Astrocyte (in vitro differentiated cells and primary cell): ENCODE data around the gene DRD4. TPM values are rescaled to one million over a fixed set of nuclear protein-coding genes. Genes with fewer than 3 reads are reported as not detected.

Source experiments
- DNase-seq: peaks from one replicate; pipeline ENCODE4 v3.0.0-alpha.2; 2010; ENCODE audit warnings: low read depth
- FAIRE-seq: peaks from 2 replicates; lab custom pipeline; 2011; peaks lifted over from hg19 to GRCh38; lab: Jason Lieb, UNC
- H2AFZ ChIP-seq: 2 replicates; pipeline ENCODE4 v1.6.0; 2012; ENCODE audit warnings: low read depth, low read length, inconsistent platforms
- H3K27ac ChIP-seq: 2 replicates; pipeline ENCODE4 v1.5.1; 2011; ENCODE audit warnings: low read depth, low read length, inconsistent platforms
- H3K27me3 ChIP-seq: 2 replicates; pipeline ENCODE4 v1.6.0; 2011; ENCODE audit warnings: low read length, inconsistent platforms; ENCODE audit not compliant: insufficient read depth
- H3K36me3 ChIP-seq: 2 replicates; pipeline ENCODE4 v1.5.1; 2011; ENCODE audit warnings: low read length, inconsistent platforms; ENCODE audit not compliant: insufficient read depth
- H3K4me1 ChIP-seq: 2 replicates; pipeline ENCODE4 v1.5.1; 2011; ENCODE audit warnings: low read length, inconsistent platforms; ENCODE audit not compliant: insufficient read depth
- H3K4me2 ChIP-seq: 2 replicates; pipeline ENCODE4 v1.6.0; 2012; ENCODE audit warnings: low read length, inconsistent platforms
- H3K4me3 ChIP-seq: 2 replicates; pipeline ENCODE4 v1.5.1; 2011; ENCODE audit warnings: low read depth, mild to moderate bottlenecking, low read length, inconsistent platforms; ENCODE audit not compliant: insufficient read depth
- H3K79me2 ChIP-seq: 2 replicates; pipeline ENCODE4 v1.6.0; 2012; ENCODE audit warnings: mild to moderate bottlenecking, low read length, inconsistent platforms; ENCODE audit not compliant: insufficient read depth
- H3K9ac ChIP-seq: 2 replicates; pipeline ENCODE4 v1.6.0; 2012; ENCODE audit warnings: mild to moderate bottlenecking, low read length, inconsistent platforms
- H3K9me3 ChIP-seq: 2 replicates; pipeline ENCODE4 v1.5.1; 2012; ENCODE audit warnings: low read depth, mild to moderate bottlenecking, low read length, inconsistent platforms; ENCODE audit not compliant: insufficient read depth
- H4K20me1 ChIP-seq: 2 replicates; pipeline ENCODE4 v1.6.0; 2012; ENCODE audit warnings: low read length, inconsistent platforms; ENCODE audit not compliant: insufficient read depth
- H3K27ac Mint-ChIP-seq: one replicate; pipeline ENCODE4 v1.8.0; 2021; ENCODE audit warnings: mild to moderate bottlenecking, mixed read lengths; ENCODE audit not compliant: unreplicated experiment
- H3K27me3 Mint-ChIP-seq: one replicate; pipeline ENCODE4 v1.8.0; 2021; ENCODE audit warnings: low read depth, mixed read lengths; ENCODE audit not compliant: unreplicated experiment
- H3K36me3 Mint-ChIP-seq: one replicate; pipeline ENCODE4 v1.8.0; 2021; ENCODE audit warnings: low read depth, mixed read lengths; ENCODE audit not compliant: unreplicated experiment
- H3K4me1 Mint-ChIP-seq: one replicate; pipeline ENCODE4 v1.8.0; 2021; ENCODE audit warnings: low read depth, mixed read lengths; ENCODE audit not compliant: unreplicated experiment
- H3K4me3 Mint-ChIP-seq: one replicate; pipeline ENCODE4 v1.8.0; 2021; ENCODE audit warnings: mild to moderate bottlenecking, moderate library complexity, mixed read lengths; ENCODE audit not compliant: unreplicated experiment
- H3K9me3 Mint-ChIP-seq: one replicate; pipeline ENCODE4 v1.8.0; 2021; ENCODE audit warnings: mild to moderate bottlenecking, mixed read lengths; ENCODE audit not compliant: unreplicated experiment
- CTCF ChIP-seq: IDR thresholded peaks from 2 replicates; pipeline ENCODE4 v1.5.1; 2011; ENCODE audit warnings: low read depth, mild to moderate bottlenecking, inconsistent platforms, low read length, moderate library complexity; ENCODE audit not compliant: insufficient read depth
- EZH2 ChIP-seq: IDR thresholded peaks from 2 replicates; pipeline ENCODE4 v1.6.1; 2012; ENCODE audit warnings: mild to moderate bottlenecking, low read length, inconsistent platforms; ENCODE audit not compliant: insufficient read depth
- total RNA-seq: library from RNA; stranded (reverse); gene quantifications from 2 replicates; pipeline ENCODE4 v1.2.1, GENCODE V29; 2021

The DRD4 gene
- total RNA-seq, 1 donor from 2014 or later: 9.9 TPM

- Mint-ChIP-seq H3K27me3 (no peaks in the 10 kb centered on the region), H3K27ac (no peak overlapping the region), H3K9me3 (no peaks in the 10 kb centered on the region), H3K4me1 (peaks cover 3% of the 10 kb centered on the region), H3K4me3 (no peak overlapping the region), H3K36me3 (peaks cover 6% of the 10 kb centered on the region)
- Histone ChIP-seq H3K27me3 (no peaks in the 10 kb centered on the region), H3K4me2 (no peak overlapping the region), H4K20me1 (peaks cover 6% of the 10 kb centered on the region), H3K79me2 (peaks cover 5% of the 10 kb centered on the region), H3K27ac (no peak overlapping the region), H3K4me3 (no peak overlapping the region), H3K9me3 (no peaks in the 10 kb centered on the region), H2AFZ (no peak overlapping the region), H3K4me1 (peaks cover 9% of the 10 kb centered on the region), H3K9ac (no peak overlapping the region), H3K36me3 (no peaks in the 10 kb centered on the region)
- no peak for TF ChIP-seq EZH2
- no peak for TF ChIP-seq CTCF
- FAIRE-seq: no peak
- no peak for DNase-seq
These were observed 17.4 kb upstream of the DRD4 start for GRCh38 chr11:619628-620050.

- H3K27me3 Mint-ChIP-seq: no peaks in the 10 kb centered on the region
- H3K4me1 Mint-ChIP-seq: peaks cover 3% of the 10 kb centered on the region
- H3K27ac ChIP-seq: no peak overlapping the region
- no peaks in the 10 kb centered on the region for H3K9me3 Mint-ChIP-seq
- no peak overlapping the region for H3K27ac Mint-ChIP-seq
- H3K4me2 ChIP-seq: no peak overlapping the region
- H3K4me3 Mint-ChIP-seq: no peak overlapping the region
- FAIRE-seq (no peak), DNase-seq (no peak)
- H4K20me1 ChIP-seq: peaks cover 3% of the 10 kb centered on the region
- H3K36me3 Mint-ChIP-seq: peaks cover 6% of the 10 kb centered on the region
- peaks cover 3% of the 10 kb centered on the region for H3K79me2 ChIP-seq
- H3K36me3 ChIP-seq: no peaks in the 10 kb centered on the region
- H2AFZ ChIP-seq: no peak overlapping the region
- H3K9me3 ChIP-seq: no peaks in the 10 kb centered on the region
- H3K4me3 ChIP-seq: no peak overlapping the region
- H3K27me3 ChIP-seq: no peaks in the 10 kb centered on the region
- peaks cover 3% of the 10 kb centered on the region for H3K4me1 ChIP-seq
- H3K9ac ChIP-seq: no peak overlapping the region
- no peak for TF ChIP-seq CTCF
- TF ChIP-seq EZH2: no peak
These were observed 16.9 kb upstream of the DRD4 start for GRCh38 chr11:620201-620600.

- no peak for FAIRE-seq
- Mint-ChIP-seq H3K4me1 (peaks cover 3% of the 10 kb centered on the region), H3K4me3 (no peak overlapping the region), H3K9me3 (no peaks in the 10 kb centered on the region), H3K27me3 (no peaks in the 10 kb centered on the region), H3K36me3 (peaks cover 6% of the 10 kb centered on the region), H3K27ac (no peak overlapping the region)
- H3K9me3 ChIP-seq: no peaks in the 10 kb centered on the region
- H3K27me3 ChIP-seq: no peaks in the 10 kb centered on the region
- H4K20me1 ChIP-seq: no peaks in the 10 kb centered on the region
- H3K36me3 ChIP-seq: no peaks in the 10 kb centered on the region
- TF ChIP-seq CTCF (no peak), EZH2 (no peak)
- H2AFZ ChIP-seq: no peak overlapping the region
- H3K9ac ChIP-seq: no peak overlapping the region
- no peak overlapping the region for H3K27ac ChIP-seq
- DNase-seq: no peak
- no peak overlapping the region for H3K4me3 ChIP-seq
- no peak overlapping the region for H3K4me2 ChIP-seq
- no peaks in the 10 kb centered on the region for H3K79me2 ChIP-seq
- H3K4me1 ChIP-seq: no peaks in the 10 kb centered on the region
These were observed 15.9 kb upstream of the DRD4 start for GRCh38 chr11:620935-621814.
